Coronary artery (tissue), 2 donors: ENCODE data around the gene SMCP.

Source experiments
- DNase-seq: peaks from one replicate; pipeline ENCODE4 v3.0.0-alpha.2; 2017; ENCODE audit warnings: low spot score
- H3K27ac ChIP-seq, 2 donors: fragments of 200-600 bp; sonication (generic); one replicate each; pipeline ENCODE4 v1.5.1; 2016 to 2019
- H3K4me3 ChIP-seq: fragments of 200-600 bp; sonication (generic); 2 replicates; pipeline ENCODE4 v1.5.1; 2016; ENCODE audit warnings: mild to moderate bottlenecking, moderate library complexity
- TF ChIP-seq, protein P1 (sequence below): fragments of 200-600 bp; sonication (generic); IDR thresholded peaks from one replicate; pipeline ENCODE4 v1.5.1; 2019; ENCODE audit warnings: antibody characterized with exemption

SMCP gene

DNA sequence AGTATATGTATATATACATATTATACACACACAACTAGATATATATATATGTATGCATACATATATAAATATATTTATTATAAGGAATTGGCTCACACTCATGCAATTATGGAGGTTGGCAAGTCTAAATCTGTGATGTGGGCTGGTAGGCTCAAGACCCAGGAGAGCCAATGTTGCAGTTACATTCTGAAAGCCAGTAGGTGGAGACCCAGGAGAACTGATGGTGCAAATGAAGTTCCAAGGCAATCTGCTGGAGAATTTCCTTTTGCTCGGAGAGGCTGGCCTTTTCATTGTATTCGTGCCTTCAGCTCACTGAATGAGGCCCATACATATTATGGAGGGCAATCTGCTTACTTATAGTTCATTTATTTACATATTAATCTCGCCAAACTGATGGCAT, 39.7 kb downstream of the SMCP start:
- Histone ChIP-seq H3K27ac (no peak overlapping the region), H3K4me3 (no peak overlapping the region)
- DNase-seq = no peak
- TF ChIP-seq, protein P1, sequence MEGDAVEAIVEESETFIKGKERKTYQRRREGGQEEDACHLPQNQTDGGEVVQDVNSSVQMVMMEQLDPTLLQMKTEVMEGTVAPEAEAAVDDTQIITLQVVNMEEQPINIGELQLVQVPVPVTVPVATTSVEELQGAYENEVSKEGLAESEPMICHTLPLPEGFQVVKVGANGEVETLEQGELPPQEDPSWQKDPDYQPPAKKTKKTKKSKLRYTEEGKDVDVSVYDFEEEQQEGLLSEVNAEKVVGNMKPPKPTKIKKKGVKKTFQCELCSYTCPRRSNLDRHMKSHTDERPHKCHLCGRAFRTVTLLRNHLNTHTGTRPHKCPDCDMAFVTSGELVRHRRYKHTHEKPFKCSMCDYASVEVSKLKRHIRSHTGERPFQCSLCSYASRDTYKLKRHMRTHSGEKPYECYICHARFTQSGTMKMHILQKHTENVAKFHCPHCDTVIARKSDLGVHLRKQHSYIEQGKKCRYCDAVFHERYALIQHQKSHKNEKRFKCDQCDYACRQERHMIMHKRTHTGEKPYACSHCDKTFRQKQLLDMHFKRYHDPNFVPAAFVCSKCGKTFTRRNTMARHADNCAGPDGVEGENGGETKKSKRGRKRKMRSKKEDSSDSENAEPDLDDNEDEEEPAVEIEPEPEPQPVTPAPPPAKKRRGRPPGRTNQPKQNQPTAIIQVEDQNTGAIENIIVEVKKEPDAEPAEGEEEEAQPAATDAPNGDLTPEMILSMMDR = no peak

DNA sequence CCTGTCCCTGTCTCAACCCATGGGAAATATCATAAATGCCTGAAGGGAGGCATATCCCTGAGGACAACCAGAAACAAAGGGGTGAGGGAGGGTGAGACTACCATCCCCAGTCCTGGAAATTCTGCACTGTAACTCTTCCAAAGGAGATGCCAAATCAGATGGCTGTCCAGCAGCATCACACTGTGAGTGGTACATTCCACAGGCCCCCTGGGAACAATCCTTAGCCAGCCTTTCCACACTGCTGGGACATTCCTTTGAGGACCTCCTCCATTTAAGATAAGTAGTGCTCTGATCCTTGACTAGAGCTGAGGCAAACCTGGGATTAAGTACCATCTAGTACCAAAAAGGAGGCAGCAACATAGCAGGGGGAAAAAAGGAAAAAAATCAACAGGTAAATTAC, 40.9 kb downstream of the SMCP start:
- TF ChIP-seq, protein P1 = no peak

DNA sequence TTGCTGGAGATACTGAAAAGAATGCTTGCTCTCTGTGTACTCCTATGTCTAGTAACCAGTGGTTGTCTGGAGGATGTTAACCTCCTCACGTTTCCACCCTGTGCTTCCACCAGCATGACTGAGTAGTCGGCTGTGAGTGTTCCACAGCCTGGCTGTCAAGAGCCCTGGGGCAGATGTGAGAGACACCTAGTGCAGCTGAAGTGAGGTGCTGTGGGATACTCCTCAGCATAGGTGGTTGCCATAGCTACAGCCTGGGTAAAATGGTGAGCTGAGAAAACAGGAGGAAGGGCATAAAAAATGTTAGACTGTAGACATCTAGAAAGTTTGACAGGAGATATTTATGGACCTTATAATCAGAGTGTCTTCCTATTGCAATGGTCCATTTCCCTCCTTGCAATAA, 46.1 kb downstream of the SMCP start:
- TF ChIP-seq, protein P1 = no peak
- no peak for DNase-seq
- Histone ChIP-seq H3K27ac (no peak overlapping the region), H3K4me3 (no peak overlapping the region)

More for the DNA sequence above, 40.9 kb downstream of the SMCP start:
- DNase-seq = no peak
- Histone ChIP-seq H3K27ac (no peak overlapping the region), H3K4me3 (no peak overlapping the region)

DNA sequence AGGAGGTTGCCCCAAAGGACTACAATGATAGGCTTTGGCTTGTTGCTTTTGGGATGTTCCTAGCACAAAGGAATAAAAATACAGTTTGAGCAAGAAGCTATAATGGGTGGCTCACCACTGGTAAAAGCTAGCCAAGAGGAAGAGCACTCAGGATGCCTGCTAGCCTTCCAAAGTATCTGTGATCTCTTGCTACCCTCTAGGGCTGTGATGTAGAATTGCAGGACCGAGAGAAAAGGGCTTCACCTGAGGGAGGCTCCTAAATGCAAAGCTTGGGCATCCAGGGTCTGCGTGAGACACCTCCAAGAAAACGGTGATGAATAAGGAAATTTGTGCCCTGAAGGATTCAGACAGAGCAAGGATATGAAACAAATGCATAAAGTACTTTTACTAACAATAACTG, 48.0 kb downstream of the SMCP start:
- no peak for DNase-seq
- TF ChIP-seq, protein P1 = no peak
- Histone ChIP-seq H3K27ac (no peak overlapping the region), H3K4me3 (no peak overlapping the region)

DNA sequence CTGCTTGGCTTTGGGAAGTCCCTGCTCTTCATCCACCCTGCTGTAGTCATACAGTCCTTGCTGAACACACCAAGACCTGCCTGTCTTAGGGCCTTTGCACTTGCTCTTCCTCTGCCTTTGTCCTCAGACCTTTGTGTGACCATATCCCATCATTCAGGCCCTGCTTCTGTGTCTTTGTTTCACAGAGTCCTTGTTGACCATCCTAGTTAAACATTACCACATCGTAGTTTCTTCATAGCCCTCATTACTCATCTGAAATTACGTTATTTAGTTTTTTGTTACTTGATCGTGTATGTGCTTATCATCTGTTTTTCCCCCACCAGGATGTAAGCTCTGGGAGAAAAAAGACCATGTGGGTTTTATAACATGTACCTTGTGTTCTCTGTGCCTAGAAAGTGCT, 50.5 kb downstream of the SMCP start:
- TF ChIP-seq, protein P1 = no peak
- H3K27ac ChIP-seq = no peak overlapping the region
- no peak for DNase-seq
- no peak overlapping the region for H3K4me3 ChIP-seq

DNA sequence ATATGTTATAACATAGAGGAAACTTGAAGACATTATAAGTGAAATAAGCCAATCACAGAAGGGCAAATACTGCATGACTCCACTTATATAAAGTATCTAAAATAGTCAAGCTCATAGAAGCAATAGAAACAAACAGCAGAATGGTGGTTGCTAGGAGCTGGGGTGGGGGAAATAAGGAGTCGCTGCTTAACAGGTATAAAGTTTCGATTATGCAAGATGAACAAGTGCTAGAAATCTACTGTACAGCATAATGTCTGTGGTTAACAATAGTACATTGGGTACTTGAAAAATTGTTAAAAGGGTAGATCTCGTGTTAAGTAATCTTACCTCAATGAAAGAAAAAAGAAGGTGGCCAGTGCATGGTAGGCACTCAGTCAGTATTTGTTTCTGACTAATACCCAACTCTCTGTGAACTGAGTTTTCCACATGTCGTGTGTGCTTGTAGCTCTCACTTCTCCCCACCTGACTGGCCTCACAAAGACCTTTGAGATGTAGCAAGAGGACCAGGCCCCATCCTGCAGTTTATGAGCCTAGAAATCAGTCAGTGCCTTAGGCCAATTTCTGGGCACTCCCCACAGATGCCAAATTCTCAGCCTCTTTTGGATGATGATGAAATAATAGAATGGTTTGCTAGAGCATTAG, 54.2 kb downstream of the SMCP start:
- DNase-seq = no peak
- Histone ChIP-seq H3K4me3 (no peak overlapping the region), H3K27ac (no peak overlapping the region)
- TF ChIP-seq, protein P1 = no peak

DNA sequence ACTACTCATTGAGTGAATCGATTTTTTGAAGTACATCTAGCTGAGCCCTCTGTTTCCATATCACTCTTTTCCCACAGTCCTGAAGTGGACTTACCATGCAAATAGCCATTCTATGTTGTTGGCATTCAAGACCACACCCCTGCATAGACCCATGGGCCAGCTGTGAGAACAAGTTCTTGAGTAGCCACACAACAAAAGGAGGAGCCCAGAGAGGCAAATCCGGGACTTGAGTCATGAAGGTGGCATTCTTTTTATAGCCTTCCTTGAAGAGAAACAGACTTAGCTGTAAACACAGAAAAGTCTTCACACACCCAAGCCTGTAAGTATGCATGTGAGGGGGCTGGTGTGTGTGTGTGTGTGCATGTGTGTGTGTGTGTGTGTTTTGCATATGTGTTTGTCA, 55.1 kb downstream of the SMCP start:
- no peak for DNase-seq
- Histone ChIP-seq H3K27ac (no peak overlapping the region), H3K4me3 (no peak overlapping the region)
- TF ChIP-seq, protein P1 = no peak
